DMS53 treated with DMSO at 0.1 percent for 48 hours (cell line): ENCODE results near the gene SPEM3.
"Not testable (repeated sequence)": the region's sequence is repeated elsewhere in the genome, so short reads cannot be mapped to it uniquely, and the experiment has no call there.

ENCODE experiments used
- DNase-seq: peaks from one replicate; lab custom pipeline; 2025; ENCODE audit not compliant: unreplicated experiment; lab: John Stamatoyannopoulos, UW

SPEM3 gene

DNA sequence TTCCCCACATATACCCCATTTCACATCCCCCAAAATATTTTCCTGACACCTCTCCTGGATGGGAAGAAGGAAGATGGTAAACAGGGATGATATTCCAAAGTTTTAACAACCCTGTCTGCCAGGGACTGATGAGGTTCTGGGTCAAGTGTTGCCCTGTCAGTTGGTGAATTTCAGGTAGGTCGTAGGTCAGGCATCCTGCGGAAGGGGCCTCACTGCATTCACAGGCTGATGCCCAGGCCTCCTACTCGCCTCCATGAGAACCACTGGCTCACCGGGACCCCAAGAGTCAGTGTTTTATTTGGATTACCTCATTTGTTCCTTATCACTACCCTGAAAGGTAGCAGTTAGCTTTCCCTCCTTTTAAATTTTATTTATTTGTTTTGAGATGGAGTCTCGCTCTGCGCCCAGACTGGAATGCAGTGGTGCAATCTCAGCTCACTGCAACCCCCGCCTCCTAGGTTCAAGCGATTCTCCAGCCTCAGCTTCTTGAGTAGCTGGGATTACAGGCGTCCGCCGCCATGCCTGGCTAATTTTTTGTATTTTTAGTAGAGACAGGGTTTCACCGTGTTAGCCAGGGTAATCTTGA, 40.2 kb downstream of the SPEM3 start:
- no peak for DNase-seq

DNA sequence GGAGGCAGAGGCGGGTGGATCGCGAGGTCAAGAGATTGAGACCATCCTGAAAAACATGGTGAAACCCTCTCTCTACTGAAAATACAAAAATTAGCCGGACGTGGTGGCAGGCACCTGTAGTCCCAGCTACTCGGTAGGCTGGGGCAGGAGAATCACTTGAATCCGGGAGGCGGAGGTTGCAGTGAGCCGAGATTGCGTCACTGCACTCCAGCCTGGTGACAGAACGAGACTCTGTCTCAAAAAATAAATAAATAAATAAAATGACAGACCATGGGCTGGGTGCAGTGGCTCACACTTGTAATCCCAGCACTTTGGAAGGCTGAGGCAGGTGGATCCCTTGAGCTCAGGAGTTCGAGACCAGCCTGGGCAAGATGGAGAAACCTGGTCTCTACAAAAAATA, 41.2 kb downstream of the SPEM3 start:
- not testable (repeated sequence) for DNase-seq

DNA sequence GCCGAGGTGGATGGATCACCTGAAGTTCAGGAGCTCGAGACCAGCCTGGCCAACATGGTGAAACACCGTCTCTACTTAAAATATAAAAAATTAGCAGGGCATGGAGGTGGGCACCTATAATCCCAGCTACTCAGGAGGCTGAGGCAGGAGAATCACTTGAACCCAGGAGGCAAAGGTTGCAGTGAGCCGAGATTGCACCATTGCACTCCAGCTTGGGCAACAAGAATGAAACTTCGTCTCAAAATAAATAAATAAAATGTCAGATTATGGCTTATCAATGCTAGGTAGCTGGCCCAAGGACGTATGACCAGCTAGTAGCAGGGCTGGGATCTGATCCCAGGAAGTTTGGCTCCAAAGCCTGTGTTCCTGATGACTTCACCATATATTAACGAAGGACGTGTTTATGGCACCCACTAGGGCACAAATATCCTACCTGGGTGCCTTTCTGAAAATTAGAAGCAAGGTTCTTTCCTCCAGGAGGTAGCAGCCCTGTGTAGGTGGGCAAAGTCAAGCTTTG, 41.9 kb downstream of the SPEM3 start:
- not testable (repeated sequence) for DNase-seq

DNA sequence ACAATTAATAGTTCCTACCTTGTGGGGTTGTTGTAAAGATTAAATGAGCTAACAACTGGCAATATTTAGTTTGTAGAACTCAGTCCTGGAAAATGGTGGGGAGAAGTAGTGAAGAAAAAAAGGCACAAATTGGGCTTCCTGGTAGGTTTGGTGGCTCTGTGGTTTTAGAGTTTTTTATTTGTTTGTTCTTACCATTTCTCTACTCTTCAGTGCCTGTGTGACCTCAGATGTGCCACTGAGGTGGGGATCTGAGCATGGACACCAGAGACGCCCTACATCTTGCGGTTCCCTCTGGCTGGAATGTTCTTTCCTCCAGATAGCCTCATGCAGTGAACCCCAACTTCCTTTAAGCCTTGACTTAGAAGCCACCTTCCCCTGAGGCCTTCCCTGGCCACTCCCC, 43.1 kb downstream of the SPEM3 start:
- no peak for DNase-seq

DNA sequence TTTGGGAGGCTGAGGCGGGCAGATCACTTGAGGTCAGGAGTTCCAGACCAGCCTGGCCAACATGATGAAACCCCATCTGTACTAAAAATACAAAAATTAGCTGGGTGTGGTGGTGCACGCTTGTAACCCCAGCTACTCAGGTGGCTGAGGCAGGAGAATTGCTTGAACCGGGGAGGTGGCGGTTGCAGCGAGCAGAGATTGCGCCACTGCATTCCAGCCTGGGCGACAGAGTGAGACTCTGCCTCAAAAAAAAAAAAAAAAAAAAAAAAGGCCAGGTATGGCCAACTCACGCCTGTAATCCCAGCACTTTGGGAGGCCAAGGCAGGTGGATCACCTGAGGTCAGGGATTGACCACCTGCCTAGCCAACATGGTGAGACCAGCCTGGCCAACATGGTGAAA, 46.1 kb downstream of the SPEM3 start:
- not testable (repeated sequence) for DNase-seq

DNA sequence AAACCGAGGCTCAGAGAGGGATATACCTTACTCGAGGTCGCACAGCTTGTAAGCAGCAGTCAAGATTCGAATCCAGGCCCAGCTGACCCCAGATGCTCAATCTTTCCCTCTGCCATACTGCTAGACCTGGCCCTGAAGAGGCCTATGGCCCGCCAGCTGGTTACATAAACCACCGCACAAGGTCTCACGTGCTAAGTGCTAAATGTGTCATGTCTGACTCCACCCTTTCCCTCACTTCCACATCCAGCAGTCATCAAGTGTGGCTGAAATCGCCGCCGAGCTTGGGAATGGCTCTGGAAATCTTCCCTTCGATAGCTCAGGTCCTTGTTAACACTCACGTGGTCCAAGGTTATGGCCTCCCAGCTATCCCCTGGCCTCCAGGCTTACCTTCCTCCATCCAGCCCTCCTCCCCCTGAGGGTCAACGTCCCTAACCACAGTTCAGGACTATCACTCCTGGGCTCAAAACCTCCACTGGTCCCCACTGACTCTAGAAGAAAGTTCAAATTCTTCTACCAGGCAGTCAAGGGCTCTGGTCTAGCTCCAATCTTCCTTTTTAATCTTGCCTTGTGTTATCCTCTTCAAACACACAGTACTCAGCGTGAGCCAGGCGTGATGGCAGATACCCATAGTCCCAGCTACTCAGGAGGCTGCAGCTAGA, 47.2 kb downstream of the SPEM3 start:
- DNase-seq = no peak

DNA sequence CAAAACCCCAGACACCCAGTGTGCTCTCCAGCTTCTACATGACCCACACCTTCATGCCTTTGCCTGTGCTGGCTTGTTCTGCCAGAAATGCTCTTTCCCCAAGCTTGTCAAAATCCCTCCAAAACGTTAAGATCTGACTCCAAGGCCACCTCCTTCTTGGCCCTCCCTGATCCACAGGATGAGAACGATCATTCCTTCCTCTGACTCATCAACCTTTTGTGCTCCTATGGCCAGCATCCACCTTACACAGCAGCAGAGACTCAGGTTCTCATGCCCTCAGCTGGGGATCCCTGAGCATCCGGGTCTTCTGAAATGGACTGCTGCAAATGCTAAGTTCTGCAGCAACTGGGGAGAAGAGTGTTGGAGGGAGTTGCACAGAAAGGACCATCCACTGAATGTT, 47.8 kb downstream of the SPEM3 start:
- DNase-seq = no peak

DNA sequence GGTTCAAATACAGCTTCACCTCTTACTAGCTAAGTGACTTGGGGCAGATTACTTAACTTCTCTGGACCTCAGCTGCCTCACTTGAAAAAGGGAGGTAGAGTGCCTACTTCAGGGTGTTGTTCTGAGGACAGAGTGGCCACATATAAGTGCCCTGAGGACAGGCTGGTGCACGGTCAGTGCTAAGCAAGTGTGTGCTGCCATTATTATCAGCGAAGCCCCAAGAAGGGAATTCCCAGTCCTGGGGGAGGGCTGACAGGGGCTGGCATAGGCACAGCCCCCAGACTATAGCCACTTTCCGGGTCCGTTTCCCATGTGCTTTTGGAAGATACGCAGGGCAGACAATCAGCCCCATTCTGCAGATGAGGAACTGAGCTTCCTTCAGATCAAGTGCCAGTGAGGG, 48.3 kb downstream of the SPEM3 start:
- no peak for DNase-seq

DNA sequence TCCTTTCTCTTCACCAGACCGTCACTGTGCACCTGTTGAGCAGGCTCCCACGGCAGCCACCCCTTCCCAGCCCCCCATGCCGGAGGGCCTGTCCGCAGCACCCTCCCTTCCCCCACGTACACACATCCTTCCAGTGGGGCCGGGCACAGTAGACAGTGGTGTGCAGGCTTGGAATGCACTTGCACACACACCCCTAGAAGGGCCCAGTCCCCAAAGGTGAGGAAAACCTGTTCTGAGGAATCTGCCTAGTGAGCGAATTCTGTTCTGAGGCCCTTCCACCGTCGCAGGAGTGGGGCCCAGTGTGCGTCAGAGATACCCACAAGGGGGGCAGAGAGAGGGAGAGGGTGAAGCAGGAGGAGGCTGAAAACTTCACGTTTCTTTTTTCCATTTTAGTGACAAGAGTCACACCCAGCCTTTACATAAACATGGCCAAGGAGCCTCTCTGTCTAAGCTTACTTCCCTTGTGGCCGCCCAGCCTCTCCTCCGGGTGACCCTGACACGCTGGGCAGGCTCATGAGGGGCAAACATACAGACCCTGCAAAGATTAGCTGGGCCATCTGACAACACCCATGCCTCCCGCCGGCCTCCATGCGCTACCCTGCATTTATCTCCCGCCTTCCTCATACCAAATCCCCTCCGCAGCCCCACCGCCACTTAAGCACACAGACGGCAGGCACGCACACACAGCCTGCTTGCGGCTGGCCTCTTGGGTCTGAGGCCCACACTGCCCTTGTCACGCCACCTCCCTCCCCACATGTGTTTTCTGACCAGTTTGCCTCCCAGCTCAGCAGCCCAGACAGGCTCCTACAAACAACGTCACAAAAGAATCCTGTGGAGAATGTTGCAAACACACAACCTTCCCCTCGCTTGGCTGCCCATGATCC, 49.0 kb downstream of the SPEM3 start:
- DNase-seq = no peak

DNA sequence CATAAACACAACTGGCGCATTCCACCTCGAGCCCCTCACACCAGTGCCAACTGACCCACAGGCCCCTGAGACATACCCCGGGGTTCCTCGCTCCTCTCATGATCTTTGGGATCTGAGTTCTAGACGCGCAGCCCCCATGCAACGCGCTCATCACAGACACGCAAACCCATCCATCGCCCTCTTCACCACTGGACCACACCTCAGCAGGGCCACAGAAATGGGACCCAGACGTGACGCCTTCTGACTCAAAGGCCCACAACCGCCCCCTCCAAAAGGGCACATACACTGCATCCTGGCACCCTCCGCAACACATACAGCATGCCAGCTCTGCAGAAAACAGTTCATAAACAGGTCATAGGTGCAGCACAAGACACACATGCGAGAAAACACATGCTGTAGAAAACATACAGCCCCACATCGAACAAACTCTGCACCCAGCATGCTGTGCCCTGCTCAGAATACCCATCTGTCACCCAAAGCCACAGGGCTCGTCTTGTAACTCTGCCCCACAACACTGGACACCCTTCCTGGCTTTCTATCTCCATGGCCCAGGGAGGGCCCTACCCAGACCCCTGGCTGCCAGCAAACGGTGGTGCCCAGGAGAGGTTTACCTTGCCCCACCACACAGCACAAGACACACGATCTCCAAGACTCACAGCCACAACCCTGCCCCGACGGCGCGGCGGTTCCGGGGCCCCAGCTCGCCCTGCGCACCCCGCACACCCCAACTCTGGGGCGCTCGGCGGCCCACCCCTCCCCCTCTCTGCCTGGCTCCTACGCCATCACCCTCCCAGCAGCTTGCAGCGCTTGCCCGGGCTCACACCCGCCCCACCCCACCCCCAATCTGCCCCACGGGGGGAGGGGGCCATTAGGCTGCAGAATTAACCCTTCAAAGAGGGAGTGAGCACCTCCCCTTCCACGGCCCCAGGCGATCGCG, 49.9 kb downstream of the SPEM3 start:
- no peak for DNase-seq

DNA sequence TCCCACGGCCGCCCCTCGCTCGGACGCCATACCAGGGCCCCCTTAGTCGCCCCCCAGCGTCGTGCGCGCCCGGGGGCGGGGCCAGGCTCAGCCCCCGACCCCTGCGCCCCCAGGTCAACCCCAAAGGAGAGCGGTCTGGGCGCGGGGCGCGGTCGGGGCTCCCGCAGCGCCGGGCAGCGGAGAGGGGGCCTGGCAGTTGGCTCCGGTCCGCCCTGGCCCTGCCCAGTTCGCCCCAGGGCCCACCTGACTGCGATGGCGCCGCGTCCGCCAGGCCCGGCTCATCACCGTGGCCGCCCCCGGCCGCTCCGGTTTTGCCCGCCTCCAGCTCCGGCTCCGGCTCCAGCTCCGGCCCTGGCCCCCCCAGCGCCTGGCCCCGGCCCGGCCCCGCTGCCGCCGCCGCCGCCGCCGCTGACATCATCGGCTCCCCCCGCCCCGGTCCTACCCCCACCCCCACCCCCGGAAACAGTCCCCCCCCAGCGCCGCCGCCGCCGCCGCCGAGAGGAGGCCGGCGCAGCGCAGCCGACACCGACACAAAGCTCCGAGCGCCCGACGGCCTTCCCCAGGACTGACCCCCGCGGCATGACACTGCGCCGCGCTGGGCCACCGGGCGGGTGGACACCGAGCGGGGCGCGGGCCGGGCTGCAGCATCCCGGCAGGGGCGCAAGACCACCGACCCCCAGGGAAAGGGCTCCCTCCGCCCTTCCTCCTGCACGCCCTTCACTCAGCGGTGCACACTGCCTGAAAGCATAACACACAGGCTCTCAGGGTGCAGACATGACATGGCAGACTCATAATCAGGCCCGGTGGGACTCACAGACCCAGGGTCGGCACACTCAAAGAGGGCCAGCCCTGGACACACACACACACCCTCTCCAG, 50.8 kb downstream of the SPEM3 start, which contains the start of gene ZBTB4:
Gene ZBTB4 (minus strand): TSS at position 419 of the 876 bp plus-strand sequence. CDS start 12,830 bp downstream, outside the sequence.
- no peak for DNase-seq

DNA sequence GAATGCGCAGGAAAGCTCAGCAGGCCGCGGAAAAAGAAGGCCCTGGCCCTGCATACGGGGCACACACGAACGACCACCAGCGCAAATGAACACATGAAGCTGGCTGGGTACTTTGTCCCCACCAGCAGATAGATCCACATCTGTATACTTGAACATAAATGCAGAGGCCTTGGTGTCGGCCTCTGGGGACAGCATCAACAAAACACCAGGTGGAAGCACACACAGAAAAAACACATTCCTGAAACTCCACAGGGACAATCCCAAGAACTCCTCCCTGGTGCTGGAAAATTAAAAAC, 51.4 kb downstream of the SPEM3 start:
- no peak for DNase-seq

DNA sequence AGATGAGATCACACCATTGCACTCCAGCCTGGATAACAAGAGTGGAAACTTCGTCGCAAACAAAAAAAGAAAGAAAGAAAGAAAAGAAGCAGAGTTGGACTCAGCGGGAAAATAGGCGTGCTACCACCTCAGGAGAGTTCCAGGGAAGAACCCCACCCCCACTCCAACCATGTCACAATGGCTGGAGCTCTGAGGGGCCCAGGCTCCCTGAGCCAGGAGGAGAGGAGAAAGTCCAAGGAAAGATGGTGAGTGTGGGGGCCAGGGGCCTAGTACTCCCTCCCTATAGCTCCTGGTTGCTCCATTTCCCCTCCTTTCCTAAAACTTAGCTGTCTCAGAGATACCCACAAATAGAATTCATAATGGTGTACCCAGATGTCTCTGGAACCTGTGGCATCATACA, 52.6 kb downstream of the SPEM3 start, which contains the start of gene SLC35G6:
Gene SLC35G6 (plus strand): TSS at position 172 of the 400 bp plus-strand sequence. CDS start 71 bp downstream, at position 243.
- DNase-seq = not testable (repeated sequence)

DNA sequence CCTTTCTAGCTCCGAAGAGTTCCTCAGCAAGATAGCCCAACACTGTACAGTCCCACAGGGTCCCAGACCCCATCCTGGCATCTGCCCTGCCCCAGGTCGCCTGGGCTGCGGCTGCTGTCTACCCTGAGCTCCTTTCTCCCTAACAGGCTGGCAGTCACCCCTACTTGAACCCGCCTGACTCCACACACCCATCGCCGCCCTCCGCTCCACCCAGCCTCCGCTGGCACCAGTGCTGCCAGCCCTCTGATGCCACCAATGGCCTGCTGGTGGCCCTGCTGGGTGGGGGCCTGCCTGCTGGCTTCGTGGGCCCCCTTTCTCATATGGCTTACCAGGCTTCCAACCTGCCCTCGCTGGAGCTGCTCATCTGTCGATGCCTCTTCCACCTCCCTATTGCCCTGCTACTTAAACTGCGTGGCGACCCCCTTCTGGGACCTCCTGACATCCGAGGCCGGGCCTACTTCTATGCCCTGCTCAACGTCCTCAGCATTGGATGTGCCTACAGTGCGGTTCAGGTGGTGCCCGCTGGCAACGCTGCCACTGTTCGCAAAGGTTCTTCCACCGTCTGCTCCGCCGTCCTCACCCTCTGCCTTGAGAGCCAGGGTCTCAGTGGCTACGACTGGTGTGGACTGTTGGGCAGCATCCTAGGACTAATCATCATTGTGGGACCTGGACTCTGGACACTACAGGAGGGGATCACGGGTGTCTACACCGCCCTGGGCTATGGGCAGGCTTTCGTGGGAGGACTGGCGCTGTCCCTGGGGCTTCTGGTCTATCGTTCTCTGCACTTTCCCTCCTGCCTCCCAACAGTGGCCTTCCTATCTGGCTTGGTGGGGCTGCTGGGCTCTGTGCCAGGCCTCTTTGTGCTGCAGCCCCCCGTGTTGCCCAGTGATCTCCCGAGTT, 53.4 kb downstream of the SPEM3 start:
- not testable (repeated sequence) for DNase-seq
